ENCODE measurements around the gene GLA.

DNA sequence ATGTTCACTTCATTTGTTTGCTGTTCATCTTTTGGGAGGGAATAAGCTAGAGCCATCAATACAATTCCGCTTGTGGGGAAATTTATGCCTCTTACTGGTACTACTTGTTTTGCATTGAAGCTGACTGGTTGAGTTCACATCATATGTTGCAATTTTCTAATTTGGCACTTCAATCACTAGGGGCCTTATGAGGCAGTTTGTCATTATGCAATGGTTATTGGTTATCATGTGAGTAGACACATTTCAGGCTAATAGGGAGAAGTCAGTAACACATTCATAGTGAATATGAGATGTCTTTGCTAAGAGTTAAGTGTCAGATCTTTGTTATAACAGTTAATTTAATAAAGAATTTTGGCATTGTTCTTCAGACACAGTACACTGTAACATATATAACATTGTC, 11.9 kb downstream of the GLA start:
- TF ChIP-seq, protein P1, sequence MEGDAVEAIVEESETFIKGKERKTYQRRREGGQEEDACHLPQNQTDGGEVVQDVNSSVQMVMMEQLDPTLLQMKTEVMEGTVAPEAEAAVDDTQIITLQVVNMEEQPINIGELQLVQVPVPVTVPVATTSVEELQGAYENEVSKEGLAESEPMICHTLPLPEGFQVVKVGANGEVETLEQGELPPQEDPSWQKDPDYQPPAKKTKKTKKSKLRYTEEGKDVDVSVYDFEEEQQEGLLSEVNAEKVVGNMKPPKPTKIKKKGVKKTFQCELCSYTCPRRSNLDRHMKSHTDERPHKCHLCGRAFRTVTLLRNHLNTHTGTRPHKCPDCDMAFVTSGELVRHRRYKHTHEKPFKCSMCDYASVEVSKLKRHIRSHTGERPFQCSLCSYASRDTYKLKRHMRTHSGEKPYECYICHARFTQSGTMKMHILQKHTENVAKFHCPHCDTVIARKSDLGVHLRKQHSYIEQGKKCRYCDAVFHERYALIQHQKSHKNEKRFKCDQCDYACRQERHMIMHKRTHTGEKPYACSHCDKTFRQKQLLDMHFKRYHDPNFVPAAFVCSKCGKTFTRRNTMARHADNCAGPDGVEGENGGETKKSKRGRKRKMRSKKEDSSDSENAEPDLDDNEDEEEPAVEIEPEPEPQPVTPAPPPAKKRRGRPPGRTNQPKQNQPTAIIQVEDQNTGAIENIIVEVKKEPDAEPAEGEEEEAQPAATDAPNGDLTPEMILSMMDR (IDR thresholded peaks at IDR 0.05) = no peak
- no peak for TF ChIP-seq POLR2A (IDR thresholded peaks at IDR 0.05)
- no peak for TF ChIP-seq POLR2AphosphoS5 (IDR thresholded peaks at IDR 0.05)
